ENCODE results near the gene HECW1.
"Not testable (repeated sequence)": the region's sequence is repeated elsewhere in the genome, so short reads cannot be mapped to it uniquely, and the experiment has no call there.

Gene HECW1

DNA sequence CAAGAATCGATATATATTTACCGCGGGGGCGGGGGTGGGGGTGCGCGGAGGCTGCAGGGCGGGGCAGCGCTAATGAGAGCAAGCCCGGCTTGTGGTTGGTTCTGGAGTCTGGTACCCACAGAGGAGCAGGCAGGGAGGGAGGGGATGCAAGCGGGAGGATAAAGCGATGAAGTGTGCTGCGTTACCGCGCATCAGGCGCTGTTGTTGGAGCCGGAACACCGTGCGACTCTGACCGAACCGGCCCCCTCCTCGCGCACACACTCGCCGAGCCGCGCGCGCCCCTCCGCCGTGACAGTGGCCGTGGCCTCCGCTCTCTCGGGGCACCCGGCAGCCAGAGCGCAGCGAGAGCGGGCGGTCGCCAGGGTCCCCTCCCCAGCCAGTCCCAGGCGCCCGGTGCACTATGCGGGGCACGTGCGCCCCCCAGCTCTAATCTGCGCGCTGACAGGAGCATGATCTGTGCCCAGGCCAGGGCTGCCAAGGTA is at the start of gene HECW1:
HECW1 (plus strand) TSS at position 189 of the 482 bp plus-strand sequence. CDS start 131,259 bp downstream, outside the sequence.
- DNase-seq, result no peak

- peak in 1 of 4 experiments; percentile 10 for DNase-seq
Observed at GRCh38 chr7:43071604-43072003, 40.8 kb upstream of the HECW1 start.

- DNase-seq, result no peak
Observed at GRCh38 chr7:43072530-43072929, 39.9 kb upstream of the HECW1 start.

DNA sequence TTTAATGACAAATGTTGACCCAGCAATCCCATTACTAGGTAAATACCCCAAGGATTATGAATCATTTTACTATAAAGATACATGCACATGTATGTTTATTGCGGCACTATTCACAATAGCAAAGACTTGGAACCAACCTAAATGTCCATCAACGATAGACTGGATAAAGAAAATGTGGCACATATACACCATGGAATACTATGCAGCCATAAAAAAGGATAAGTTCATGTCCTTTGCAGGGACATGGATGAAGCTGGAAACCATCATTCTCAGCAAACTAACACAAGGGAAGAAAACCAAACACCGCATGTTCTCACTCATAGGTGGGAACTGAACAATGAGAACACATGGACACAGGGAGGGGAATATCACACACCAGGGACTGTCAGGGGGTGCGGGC is 38.6 kb upstream of the HECW1 start:
- not testable (repeated sequence) for DNase-seq

DNA sequence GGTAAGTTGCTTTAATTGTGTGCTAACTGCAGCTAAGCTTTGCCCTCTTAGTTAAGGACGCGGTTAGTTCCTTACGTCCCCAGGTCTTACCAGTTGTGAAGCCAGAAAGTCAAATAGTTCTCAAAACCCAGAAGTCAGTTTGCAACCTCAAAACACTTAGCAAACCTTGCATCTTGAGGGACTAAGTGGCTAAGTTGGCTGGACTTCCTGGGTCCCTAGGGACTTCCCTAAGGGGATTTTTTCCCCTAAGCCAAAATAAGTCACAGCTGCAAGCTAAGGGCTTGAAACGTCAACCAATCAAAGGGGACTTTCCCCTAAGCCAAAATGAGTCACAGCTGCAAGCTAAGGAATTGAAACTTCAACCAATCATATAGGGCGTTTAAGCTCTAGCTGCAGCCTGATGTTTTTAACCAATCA is 36.2 kb upstream of the HECW1 start:
- no peak for DNase-seq

DNA sequence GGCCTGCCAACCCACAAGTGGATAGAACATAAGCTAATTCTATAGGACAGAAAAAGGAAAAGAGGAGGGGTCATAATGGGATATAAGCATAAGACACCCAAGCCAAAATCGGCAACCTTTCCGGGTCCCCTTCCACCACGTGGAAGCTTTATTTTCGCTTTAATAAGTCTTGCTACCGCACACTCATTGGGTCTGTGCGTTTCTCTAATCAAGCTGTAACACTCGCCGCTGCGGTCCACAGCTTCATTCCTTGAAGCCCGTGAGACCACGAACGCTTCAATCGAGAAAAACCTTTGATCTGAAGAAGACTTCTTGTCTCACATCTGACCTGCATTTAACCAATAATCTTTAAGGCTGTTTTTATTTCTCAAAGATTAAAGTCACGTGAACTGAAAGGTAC is 35.8 kb upstream of the HECW1 start:
- DNase-seq, result no peak

DNA sequence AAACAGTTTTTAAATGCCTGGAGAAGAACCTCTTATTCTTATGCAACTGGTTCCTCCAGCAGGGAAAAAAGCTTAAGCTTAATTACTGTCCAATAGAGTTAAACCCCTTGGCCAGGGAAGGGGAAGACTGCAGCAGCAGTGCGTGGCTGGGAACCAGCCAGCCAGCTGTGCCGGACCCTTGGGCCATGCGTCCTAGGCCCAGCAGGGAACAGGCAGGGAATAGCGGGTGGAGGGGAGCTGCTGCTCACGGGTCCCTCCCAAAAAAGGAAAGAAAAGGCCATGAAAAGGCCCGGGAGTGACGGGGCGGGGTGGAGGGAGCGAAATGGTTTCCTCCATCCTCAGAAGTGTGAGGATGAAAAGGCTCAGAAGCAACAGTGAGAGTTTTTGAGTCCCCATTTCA is 35.2 kb upstream of the HECW1 start:
- no peak for DNase-seq

DNA sequence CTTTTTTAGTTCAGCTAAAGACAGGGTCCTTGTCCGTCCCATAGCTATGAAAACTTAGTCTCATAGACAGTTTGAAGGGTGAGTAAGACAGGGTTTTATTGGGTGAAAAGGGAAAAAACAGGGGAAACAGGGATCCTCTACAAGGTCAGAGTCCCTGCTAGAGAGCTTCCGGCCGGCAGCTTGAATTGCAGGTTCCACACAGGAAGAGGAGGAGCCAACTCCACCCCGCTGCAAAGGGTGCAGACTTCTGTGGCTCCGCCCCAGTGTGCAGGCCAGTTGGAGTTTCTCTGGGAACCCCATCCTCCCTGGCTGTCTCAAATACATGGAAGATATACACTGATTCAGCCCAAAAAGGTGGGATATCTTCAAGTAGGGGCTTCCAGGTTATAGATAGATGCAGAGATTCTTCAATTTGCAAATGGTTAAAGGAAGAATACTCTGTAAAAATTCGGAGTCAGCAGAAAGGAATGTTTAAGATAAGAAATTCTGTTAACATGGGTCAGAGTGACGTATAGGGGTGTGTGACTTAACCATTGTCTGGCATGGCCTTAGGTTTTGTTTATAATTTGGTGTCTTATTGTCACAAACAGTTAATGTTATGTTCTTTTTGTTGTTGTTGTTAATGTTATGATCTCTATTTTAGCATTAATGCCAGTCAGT is 34.6 kb upstream of the HECW1 start:
- DNase-seq, result no peak

DNA sequence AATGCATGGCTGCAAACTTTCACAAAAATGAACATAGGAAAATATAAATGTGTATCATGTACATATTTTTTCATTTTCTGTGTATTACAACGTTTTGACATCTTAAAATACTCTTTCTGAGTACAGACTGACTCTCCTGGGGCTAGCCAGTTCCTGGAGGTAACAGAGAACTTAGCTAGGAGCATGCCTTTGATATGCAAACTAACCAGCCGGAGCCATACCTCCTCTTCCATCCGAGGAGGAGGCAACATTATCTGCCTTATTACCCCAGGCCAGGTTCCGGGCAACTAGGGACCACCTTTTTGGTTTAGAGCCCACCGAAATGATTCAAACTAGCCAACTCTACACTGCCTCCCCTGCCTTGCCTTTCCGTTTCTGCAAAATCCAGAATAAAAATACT is 33.7 kb upstream of the HECW1 start:
- DNase-seq, result no peak

- no peak for DNase-seq
Observed at GRCh38 chr7:43081603-43082002, 30.8 kb upstream of the HECW1 start.

- DNase-seq, result no peak
Observed at GRCh38 chr7:43083106-43083505, 29.3 kb upstream of the HECW1 start.

DNA sequence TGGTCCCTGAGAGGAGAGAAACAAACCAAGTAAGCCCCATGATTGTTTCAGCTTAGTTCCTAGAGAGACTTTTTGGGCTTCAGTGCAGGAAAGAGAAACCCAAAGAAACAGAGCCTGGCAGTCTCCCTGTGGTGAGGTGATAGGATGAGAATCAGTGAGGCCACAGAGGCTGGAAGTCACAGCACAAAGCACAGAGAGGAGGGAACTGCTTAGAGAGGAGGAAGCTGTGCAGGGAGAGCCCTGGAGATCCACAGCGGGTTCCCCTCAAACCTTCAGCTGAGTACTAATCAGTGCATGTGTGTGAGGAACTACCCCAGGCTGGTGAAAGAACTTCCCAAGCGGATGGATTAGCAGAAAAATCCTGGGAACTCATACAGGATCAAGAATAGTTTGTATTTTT is 27.4 kb upstream of the HECW1 start:
- no peak for DNase-seq

GRCh38 chr7:43085992-43086391 is 26.5 kb upstream of the HECW1 start:
- DNase-seq, result no peak

- no peak for DNase-seq
Observed at GRCh38 chr7:43092819-43093218, 19.6 kb upstream of the HECW1 start.

- DNase-seq, result no peak
Observed at GRCh38 chr7:43096875-43097274, 15.6 kb upstream of the HECW1 start.

GRCh38 chr7:43099750-43100149 is 12.7 kb upstream of the HECW1 start:
- no peak for DNase-seq

GRCh38 chr7:43104874-43105520 is 7.5 kb upstream of the HECW1 start:
- no peak for DNase-seq

DNA sequence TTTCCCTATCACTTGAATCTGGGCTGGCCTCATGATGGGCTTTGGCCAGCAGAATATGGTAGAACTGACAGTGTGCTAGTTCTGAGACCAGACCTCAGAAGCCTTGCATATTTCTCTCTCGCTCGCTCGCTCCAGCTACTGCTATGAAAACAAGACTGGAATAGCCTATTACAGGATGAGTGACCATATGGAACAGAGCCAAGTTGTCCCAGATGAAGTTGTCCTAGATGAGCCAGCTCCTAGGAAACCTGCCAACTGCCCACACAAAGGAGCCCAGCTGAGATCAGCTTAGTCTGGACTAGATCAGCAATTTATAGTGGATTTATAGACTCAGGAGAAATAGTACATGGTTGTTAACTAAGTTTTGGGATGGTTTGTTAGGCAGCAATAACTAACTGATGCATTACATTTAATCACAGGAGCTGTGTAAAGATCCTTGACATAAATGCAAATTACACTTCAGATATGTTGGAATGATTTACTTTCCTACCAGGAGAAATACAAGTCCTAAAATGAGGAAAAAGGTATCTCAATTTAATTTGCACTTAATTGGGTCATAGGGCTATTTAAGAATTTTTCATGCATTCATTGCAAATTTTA is 6.8 kb upstream of the HECW1 start:
- no peak for DNase-seq

GRCh38 chr7:43108255-43109011 is 4.0 kb upstream of the HECW1 start:
- DNase-seq, result peak in 1 of 4 experiments; percentile 34

GRCh38 chr7:43110791-43111535 is 1.5 kb upstream of the HECW1 start:
- no peak for DNase-seq

GRCh38 chr7:43111630-43112458 is 603 bp upstream of the HECW1 start:
- no peak for DNase-seq
